ENCODE measurements around the gene TXNIP. TPM values are rescaled to one million over a fixed set of nuclear protein-coding genes. Genes with fewer than 3 reads are reported as not detected.

TXNIP gene
- polyA plus RNA-seq, 1 donor, result 253 TPM

GRCh38 chr1:145962157-145963102 lies 33.9 kb downstream of the TXNIP start:
- peak; percentile 31 for DNase-seq

GRCh38 chr1:145961425-145962156 lies 34.8 kb downstream of the TXNIP start:
- DNase-seq, result peak; percentile 33

GRCh38 chr1:145961109-145961424 lies 35.3 kb downstream of the TXNIP start:
- DNase-seq, result no peak

GRCh38 chr1:145960468-145961108 lies 35.8 kb downstream of the TXNIP start:
- peak; percentile 84 for DNase-seq

- peak; percentile 26 for DNase-seq
Measured at GRCh38 chr1:145959957-145960467, 36.4 kb downstream of the TXNIP start.

- no peak for DNase-seq
Measured at GRCh38 chr1:145959333-145959732, 37.0 kb downstream of the TXNIP start.

GRCh38 chr1:145958734-145959133 lies 37.6 kb downstream of the TXNIP start:
- DNase-seq, result no peak

- peak; percentile 96 for DNase-seq
Measured at GRCh38 chr1:145957443-145958319, 38.7 kb downstream of the TXNIP start, which contains the start of gene LIX1L. TSS of gene LIX1L (minus strand) at chr1:145958017. CDS start at chr1:145957927, 90 bp downstream.

- DNase-seq, result peak; percentile 74
Measured at GRCh38 chr1:145956781-145957442, 39.5 kb downstream of the TXNIP start.

GRCh38 chr1:145956361-145956760 lies 40.0 kb downstream of the TXNIP start:
- peak; percentile 3 for DNase-seq

GRCh38 chr1:145955436-145955835 lies 40.9 kb downstream of the TXNIP start:
- DNase-seq, result peak; percentile 61

- DNase-seq, result no peak
Measured at GRCh38 chr1:145953861-145954260, 42.5 kb downstream of the TXNIP start.

- DNase-seq, result no peak
Measured at GRCh38 chr1:145952903-145953302, 43.5 kb downstream of the TXNIP start.

GRCh38 chr1:145951526-145951925 lies 44.9 kb downstream of the TXNIP start:
- no peak for DNase-seq

GRCh38 chr1:145949219-145949618 lies 47.2 kb downstream of the TXNIP start:
- no peak for DNase-seq

- DNase-seq, result no peak
Measured at GRCh38 chr1:145947551-145947950, 48.8 kb downstream of the TXNIP start.

GRCh38 chr1:145946477-145946986 lies 49.8 kb downstream of the TXNIP start:
- DNase-seq, result no peak

GRCh38 chr1:145944532-145944931 lies 51.8 kb downstream of the TXNIP start:
- no peak for DNase-seq

GRCh38 chr1:145942871-145943270 lies 53.5 kb downstream of the TXNIP start:
- DNase-seq, result no peak

Measured in hindlimb muscle (tissue), 1 donor.